Vagina (tissue), 2 donors: ENCODE measurements around the gene LHX6. TPM values are rescaled to one million over a fixed set of nuclear protein-coding genes. Genes with fewer than 3 reads are reported as not detected.

Source experiments
- DNase-seq, 2 donors: peaks; one replicate each; pipeline ENCODE4 v3.0.0-alpha.2; 2017; ENCODE audit errors: extremely low spot score in 2 of 2
- H3K27ac ChIP-seq: fragments of 200-600 bp; sonication (generic); one replicate; pipeline ENCODE4 v1.5.1; 2019
- H3K27me3 ChIP-seq: fragments of 200-600 bp; sonication (generic); one replicate; pipeline ENCODE4 v1.5.1; 2019
- H3K36me3 ChIP-seq, 2 donors: fragments of 200-600 bp; sonication (generic); one replicate each; pipeline ENCODE4 v1.5.1; 2017 to 2019
- H3K4me1 ChIP-seq: fragments of 200-600 bp; sonication (generic); one replicate; pipeline ENCODE4 v1.5.1; 2019
- H3K4me3 ChIP-seq, 2 donors: fragments of 200-600 bp; sonication (generic); 1 replicate in 1 of 2; 2 replicates in 1 of 2; pipeline ENCODE4 v1.5.1; 2016 to 2019
- H3K9me3 ChIP-seq: fragments of 200-600 bp; sonication (generic); one replicate; pipeline ENCODE4 v1.5.1; 2019
- CTCF ChIP-seq, 3 experiments: fragments of 450-650 bp in 2 of 3; fragments of 200-600 bp in 1 of 3; sonication (generic) in 1 of 3; IDR thresholded peaks; one replicate each; pipeline ENCODE4 v1.5.1; 2017 to 2019; ENCODE audit warnings: antibody characterized with exemption in 3 of 3, mild to moderate bottlenecking in 2 of 3, moderate library complexity in 2 of 3
- POLR2A ChIP-seq, 2 donors: fragments of 450-650 bp; IDR thresholded peaks; one replicate each; pipeline ENCODE4 v1.6.1; 2017; ENCODE audit warnings: antibody characterized with exemption in 2 of 2, mild to moderate bottlenecking in 2 of 2, moderate library complexity in 2 of 2
- POLR2AphosphoS5 ChIP-seq, 2 donors: sonication (generic); formaldehyde crosslinking; IDR thresholded peaks; one replicate each; pipeline ENCODE4 v1.9.0; 2017; ENCODE audit warnings: antibody characterized with exemption in 2 of 2, mild to moderate bottlenecking in 2 of 2, low read depth in 1 of 2; ENCODE audit not compliant: insufficient read depth in 1 of 2
- intact Hi-C: fragments of 100-400 bp; cut with DNase I; formaldehyde crosslinking; loops from one replicate; pipeline ENCODE4 v1.15.1; 2023
- total RNA-seq: library from RNA; depleted of rRNA; stranded (reverse); fragments of >200 nt; gene quantifications from one replicate; pipeline ENCODE4 v1.2.3, GENCODE V29; 2016

The LHX6 gene
- total RNA-seq, 1 donor from 2014 or later: 8.1 TPM

- no peaks in the 10 kb centered on the region for H3K4me1 ChIP-seq
- intact Hi-C loops: no loop called here
- no peaks in the 10 kb centered on the region for H3K36me3 ChIP-seq
- TF ChIP-seq CTCF (IDR thresholded peaks at IDR 0.05) (no peak), POLR2AphosphoS5 (IDR thresholded peaks at IDR 0.05; ENCODE audit: insufficient read depth in 1 of 2, low read depth in 1 of 2) (no peak), POLR2A (IDR thresholded peaks at IDR 0.05) (no peak)
- H3K4me3 ChIP-seq: no peak overlapping the region
- DNase-seq: no peak
- H3K27ac ChIP-seq: no peak overlapping the region
- no peaks in the 10 kb centered on the region for H3K27me3 ChIP-seq
- H3K9me3 ChIP-seq: no peaks in the 10 kb centered on the region
These were observed 22.4 kb downstream of the LHX6 start for GRCh38 chr9:122206118-122207046.

GRCh38 chr9:122205176-122205575 is 23.6 kb downstream of the LHX6 start:
- Histone ChIP-seq H3K36me3 (no peaks in the 10 kb centered on the region), H3K27me3 (no peaks in the 10 kb centered on the region), H3K4me1 (no peaks in the 10 kb centered on the region), H3K4me3 (no peak overlapping the region), H3K27ac (no peak overlapping the region), H3K9me3 (no peaks in the 10 kb centered on the region)
- DNase-seq: no peak
- intact Hi-C loops: no loop called here
- TF ChIP-seq POLR2AphosphoS5 (IDR thresholded peaks at IDR 0.05; ENCODE audit: insufficient read depth in 1 of 2, low read depth in 1 of 2) (no peak), CTCF (IDR thresholded peaks at IDR 0.05) (no peak), POLR2A (IDR thresholded peaks at IDR 0.05) (no peak)

- Histone ChIP-seq H3K27ac (no peak overlapping the region), H3K27me3 (no peaks in the 10 kb centered on the region), H3K4me1 (no peaks in the 10 kb centered on the region), H3K4me3 (no peak overlapping the region), H3K36me3 (no peaks in the 10 kb centered on the region), H3K9me3 (no peaks in the 10 kb centered on the region)
- intact Hi-C loops: no loop called here
- TF ChIP-seq POLR2A (IDR thresholded peaks at IDR 0.05): no peak
- no peak for TF ChIP-seq POLR2AphosphoS5 (IDR thresholded peaks at IDR 0.05; ENCODE audit: insufficient read depth in 1 of 2, low read depth in 1 of 2)
- TF ChIP-seq CTCF (IDR thresholded peaks at IDR 0.05): no peak
- no peak for DNase-seq
These were observed 24.3 kb downstream of the LHX6 start for GRCh38 chr9:122204491-122204890.

- H3K27me3 ChIP-seq: no peaks in the 10 kb centered on the region
- no peak for DNase-seq
- no peak overlapping the region for H3K4me3 ChIP-seq
- H3K4me1 ChIP-seq: no peaks in the 10 kb centered on the region
- H3K27ac ChIP-seq: no peak overlapping the region
- no peak for TF ChIP-seq POLR2A (IDR thresholded peaks at IDR 0.05)
- no peak for TF ChIP-seq CTCF (IDR thresholded peaks at IDR 0.05)
- no peak for TF ChIP-seq POLR2AphosphoS5 (IDR thresholded peaks at IDR 0.05; ENCODE audit: insufficient read depth in 1 of 2, low read depth in 1 of 2)
- no peaks in the 10 kb centered on the region for H3K9me3 ChIP-seq
- no peaks in the 10 kb centered on the region for H3K36me3 ChIP-seq
- intact Hi-C loops: no loop called here
These were observed 24.7 kb downstream of the LHX6 start for GRCh38 chr9:122204055-122204454.

GRCh38 chr9:122202111-122202510 is 26.6 kb downstream of the LHX6 start:
- H3K36me3 ChIP-seq: no peaks in the 10 kb centered on the region
- no peaks in the 10 kb centered on the region for H3K27me3 ChIP-seq
- H3K9me3 ChIP-seq: no peaks in the 10 kb centered on the region
- H3K27ac ChIP-seq: no peak overlapping the region
- no peaks in the 10 kb centered on the region for H3K4me1 ChIP-seq
- TF ChIP-seq CTCF (IDR thresholded peaks at IDR 0.05): no peak
- TF ChIP-seq POLR2A (IDR thresholded peaks at IDR 0.05): no peak
- no peak for TF ChIP-seq POLR2AphosphoS5 (IDR thresholded peaks at IDR 0.05; ENCODE audit: insufficient read depth in 1 of 2, low read depth in 1 of 2)
- intact Hi-C loops: no loop called here
- no peak for DNase-seq
- no peak overlapping the region for H3K4me3 ChIP-seq
